Tibial artery (tissue), 4 donors: ENCODE data around the gene SPNS1.
"Not testable (repeated sequence)": the region's sequence is repeated elsewhere in the genome, so short reads cannot be mapped to it uniquely, and the experiment has no call there.

Source experiments
- DNase-seq, 2 donors: peaks; one replicate each; pipeline ENCODE4 v3.0.0-alpha.2; 2019
- H3K27ac ChIP-seq, 2 donors: fragments of 200-600 bp; sonication (generic) in 1 of 2; 1 replicate in 1 of 2; 2 replicates in 1 of 2; pipeline ENCODE4 v1.5.1; 2018 to 2019; ENCODE audit warnings: mild to moderate bottlenecking in 1 of 2
- H3K27me3 ChIP-seq, 2 donors: fragments of 200-600 bp; sonication (generic) in 1 of 2; one replicate each; pipeline versions ENCODE4 v1.5.1 to v1.6.0; 2016 to 2019
- H3K36me3 ChIP-seq, 3 donors: fragments of 200-600 bp; sonication (generic) in 2 of 3; one replicate each; pipeline ENCODE4 v1.5.1; 2016 to 2019; ENCODE audit warnings: mild to moderate bottlenecking in 2 of 3
- H3K4me1 ChIP-seq, 4 donors: fragments of 200-600 bp; sonication (generic) in 2 of 4; 1 replicate in 3 of 4; 2 replicates in 1 of 4; pipeline ENCODE4 v1.5.1; 2016 to 2019
- H3K4me3 ChIP-seq, 2 donors: fragments of 200-600 bp; sonication (generic) in 1 of 2; 1 replicate in 1 of 2; 2 replicates in 1 of 2; pipeline ENCODE4 v1.5.1; 2018 to 2019; ENCODE audit warnings: mild to moderate bottlenecking in 2 of 2
- H3K9me3 ChIP-seq, 3 donors: fragments of 200-600 bp; sonication (generic) in 1 of 3; one replicate each; pipeline ENCODE4 v1.5.1; 2016 to 2019
- CTCF ChIP-seq, 2 experiments: fragments of 200-600 bp in 1 of 2; fragments of 450-650 bp in 1 of 2; IDR thresholded peaks; one replicate each; pipeline ENCODE4 v1.5.1; 2017 to 2019; ENCODE audit warnings: antibody characterized with exemption in 2 of 2, mild to moderate bottlenecking in 1 of 2, moderate library complexity in 1 of 2
- intact Hi-C: fragments of 100-400 bp; cut with DNase I; formaldehyde crosslinking; loops from one replicate; pipeline ENCODE4 v1.15.0; 2023; ENCODE audit warnings: low total_unique reads

The SPNS1 gene

DNA sequence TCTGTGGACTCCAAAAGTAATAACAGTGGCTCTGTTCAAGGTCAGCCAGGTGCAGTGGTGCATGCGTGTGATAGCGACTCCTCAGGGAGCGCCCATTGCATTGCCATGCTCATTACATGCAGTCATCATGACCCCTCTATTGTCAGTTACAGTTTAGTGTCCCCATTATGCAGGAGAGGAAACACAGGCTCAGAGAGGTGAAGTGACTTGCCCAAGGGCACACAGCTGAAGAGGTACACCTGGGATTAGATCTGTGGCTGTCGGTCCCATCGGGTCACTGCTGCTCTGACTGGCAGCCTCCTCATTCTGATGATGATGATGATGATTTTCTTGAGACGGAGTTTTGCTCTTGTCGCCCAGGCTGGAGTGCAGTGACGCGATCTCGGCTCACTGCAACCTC lies 17.9 kb downstream of the SPNS1 start:
- Histone ChIP-seq H3K27me3 (peaks cover 0 to 3% of the 10 kb centered on the region in 2 donors), H3K4me1 (no peaks in the 10 kb centered on the region), H3K27ac (no peak overlapping the region), H3K36me3 (peaks cover 10 to 34% (median 14%) of the 10 kb centered on the region in 3 donors), H3K9me3 (no peaks in the 10 kb centered on the region), H3K4me3 (no peak overlapping the region)
- no peak for TF ChIP-seq CTCF (IDR thresholded peaks at IDR 0.05)
- no peak for DNase-seq
- intact Hi-C loops = no loop called here

GRCh38 chr16:28998837-28999236 lies 24.3 kb downstream of the SPNS1 start:
- no peaks in the 10 kb centered on the region for H3K4me1 ChIP-seq
- no peak overlapping the region for H3K27ac ChIP-seq
- intact Hi-C loops = no loop called here
- H3K36me3 ChIP-seq = no peaks in the 10 kb centered on the region
- no peak overlapping the region for H3K4me3 ChIP-seq
- DNase-seq = no peak
- no peak for TF ChIP-seq CTCF (IDR thresholded peaks at IDR 0.05)
- peaks cover 0 to 3% of the 10 kb centered on the region in 2 donors for H3K27me3 ChIP-seq
- no peaks in the 10 kb centered on the region for H3K9me3 ChIP-seq

- TF ChIP-seq CTCF (IDR thresholded peaks at IDR 0.05) = no peak
- Histone ChIP-seq H3K9me3 (no peaks in the 10 kb centered on the region), H3K4me3 (no peak overlapping the region), H3K27ac (no peak overlapping the region), H3K4me1 (no peaks in the 10 kb centered on the region), H3K27me3 (peaks cover 0 to 3% of the 10 kb centered on the region in 2 donors), H3K36me3 (no peaks in the 10 kb centered on the region)
- intact Hi-C loops = no loop called here
- no peak for DNase-seq
These were observed 25.0 kb downstream of the SPNS1 start for GRCh38 chr16:28999577-28999976.

DNA sequence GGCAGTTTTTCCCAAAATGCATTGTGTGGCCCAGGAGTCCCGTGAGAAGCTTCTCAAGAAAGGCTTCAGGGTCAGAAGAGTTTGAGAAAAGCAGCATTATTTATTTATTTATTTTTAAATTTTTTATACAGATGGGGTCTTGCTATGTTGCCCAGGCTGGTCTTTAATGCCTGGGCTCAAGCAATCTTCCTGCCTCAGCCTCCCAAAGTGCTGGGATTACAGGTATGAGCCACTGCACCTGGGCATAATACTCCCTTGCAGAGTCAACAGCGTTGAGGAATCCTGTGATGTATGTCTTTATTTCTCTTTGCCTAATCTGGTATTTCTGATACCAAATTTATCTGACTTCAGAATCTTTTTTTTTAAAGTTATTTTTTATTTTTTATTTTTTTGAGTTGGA lies 25.4 kb downstream of the SPNS1 start:
- intact Hi-C loops = no loop called here
- H3K4me1 ChIP-seq = no peaks in the 10 kb centered on the region
- H3K9me3 ChIP-seq = no peaks in the 10 kb centered on the region
- no peaks in the 10 kb centered on the region for H3K36me3 ChIP-seq
- TF ChIP-seq CTCF (IDR thresholded peaks at IDR 0.05) = no peak
- no peak overlapping the region for H3K4me3 ChIP-seq
- H3K27ac ChIP-seq = no peak overlapping the region
- H3K27me3 ChIP-seq = peaks cover 0 to 3% of the 10 kb centered on the region in 2 donors
- no peak for DNase-seq

GRCh38 chr16:29004496-29005139 lies 30.0 kb downstream of the SPNS1 start:
- DNase-seq, H3K36me3 ChIP-seq, H3K27me3 ChIP-seq, H3K4me3 ChIP-seq, H3K4me1 ChIP-seq, intact Hi-C loops, H3K27ac ChIP-seq, H3K9me3 ChIP-seq: not testable (repeated sequence)

GRCh38 chr16:29007730-29008593 lies 33.4 kb downstream of the SPNS1 start:
- H3K36me3 ChIP-seq = no peaks in the 10 kb centered on the region
- DNase-seq = no peak
- H3K27ac ChIP-seq = no peak overlapping the region
- H3K9me3 ChIP-seq = no peaks in the 10 kb centered on the region
- H3K27me3 ChIP-seq = peaks cover 0 to 9% of the 10 kb centered on the region in 2 donors
- no peak overlapping the region for H3K4me3 ChIP-seq
- H3K4me1 ChIP-seq = no peaks in the 10 kb centered on the region
- no peak for TF ChIP-seq CTCF (IDR thresholded peaks at IDR 0.05)
- intact Hi-C loops = no loop called here
